Breast epithelium (tissue), 3 donors: Measurements from ENCODE around the gene CRPPA.

ENCODE experiments used
- POLR2A ChIP-seq: fragments of 450-650 bp; IDR thresholded peaks from one replicate; pipeline ENCODE4 v1.6.1; 2016; ENCODE audit warnings: antibody characterized with exemption, mild to moderate bottlenecking, moderate library complexity
- TF ChIP-seq, protein P1 (sequence below), 3 donors: fragments of 450-650 bp; IDR thresholded peaks; one replicate each; pipeline ENCODE4 v1.5.1; 2016 to 2017; ENCODE audit warnings: antibody characterized with exemption in 3 of 3, mild to moderate bottlenecking in 3 of 3, moderate library complexity in 3 of 3

DNA sequence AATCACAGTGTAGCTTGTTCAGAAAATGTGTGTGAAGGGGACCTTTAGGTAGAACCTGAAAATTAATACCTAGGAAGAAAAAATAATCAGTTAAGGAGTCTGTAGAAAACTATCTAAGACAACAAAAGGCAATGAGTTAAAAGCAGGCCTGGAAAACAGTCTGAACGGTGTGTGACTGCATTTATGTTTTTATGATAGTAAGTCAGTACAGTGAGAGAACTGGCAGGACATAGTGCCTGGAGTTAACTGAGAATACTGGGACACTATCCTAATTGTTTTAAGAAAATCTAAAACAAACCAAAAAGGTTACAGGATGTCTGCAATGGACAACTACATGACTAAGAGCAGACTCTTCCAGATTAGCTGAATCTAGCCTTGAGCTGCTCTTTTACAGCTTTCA lies 17.9 kb downstream of the CRPPA start:
- TF ChIP-seq, protein P1, sequence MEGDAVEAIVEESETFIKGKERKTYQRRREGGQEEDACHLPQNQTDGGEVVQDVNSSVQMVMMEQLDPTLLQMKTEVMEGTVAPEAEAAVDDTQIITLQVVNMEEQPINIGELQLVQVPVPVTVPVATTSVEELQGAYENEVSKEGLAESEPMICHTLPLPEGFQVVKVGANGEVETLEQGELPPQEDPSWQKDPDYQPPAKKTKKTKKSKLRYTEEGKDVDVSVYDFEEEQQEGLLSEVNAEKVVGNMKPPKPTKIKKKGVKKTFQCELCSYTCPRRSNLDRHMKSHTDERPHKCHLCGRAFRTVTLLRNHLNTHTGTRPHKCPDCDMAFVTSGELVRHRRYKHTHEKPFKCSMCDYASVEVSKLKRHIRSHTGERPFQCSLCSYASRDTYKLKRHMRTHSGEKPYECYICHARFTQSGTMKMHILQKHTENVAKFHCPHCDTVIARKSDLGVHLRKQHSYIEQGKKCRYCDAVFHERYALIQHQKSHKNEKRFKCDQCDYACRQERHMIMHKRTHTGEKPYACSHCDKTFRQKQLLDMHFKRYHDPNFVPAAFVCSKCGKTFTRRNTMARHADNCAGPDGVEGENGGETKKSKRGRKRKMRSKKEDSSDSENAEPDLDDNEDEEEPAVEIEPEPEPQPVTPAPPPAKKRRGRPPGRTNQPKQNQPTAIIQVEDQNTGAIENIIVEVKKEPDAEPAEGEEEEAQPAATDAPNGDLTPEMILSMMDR (IDR thresholded peaks at IDR 0.05), result no peak
- no peak for TF ChIP-seq POLR2A
